Gastroesophageal sphincter (tissue), 4 donors: ENCODE measurements around the gene LYZL2. TPM values are rescaled to one million over a fixed set of nuclear protein-coding genes. Genes with fewer than 3 reads are reported as not detected.
"Not testable (repeated sequence)": the region's sequence is repeated elsewhere in the genome, so short reads cannot be mapped to it uniquely, and the experiment has no call there.

ENCODE experiments used
- ATAC-seq: fragments of 150-250 bp; one replicate; pipeline ENCODE4 v1.9.1; 2016; ENCODE audit warnings: mild to moderate bottlenecking, moderate library complexity
- H3K27ac ChIP-seq, 4 donors: fragments of 200-600 bp; sonication (generic) in 3 of 4; 1 replicate in 3 of 4; 2 replicates in 1 of 4; pipeline ENCODE4 v1.5.1; 2016 to 2019
- H3K27me3 ChIP-seq: fragments of 200-600 bp; sonication (generic); one replicate; pipeline ENCODE4 v1.5.1; 2019
- H3K36me3 ChIP-seq, 2 donors: fragments of 200-600 bp; sonication (generic); one replicate each; pipeline ENCODE4 v1.5.1; 2019; ENCODE audit warnings: control low read depth in 1 of 2
- H3K4me1 ChIP-seq, 3 donors: fragments of 200-600 bp; sonication (generic); 1 replicate in 2 of 3; 2 replicates in 1 of 3; pipeline ENCODE4 v1.5.1; 2016 to 2019; ENCODE audit warnings: control low read depth in 2 of 3
- H3K4me3 ChIP-seq, 2 donors: fragments of 200-600 bp; sonication (generic); one replicate each; pipeline ENCODE4 v1.5.1; 2019; ENCODE audit warnings: mild to moderate bottlenecking in 1 of 2, moderate library complexity in 1 of 2
- H3K9me3 ChIP-seq, 3 donors: fragments of 200-600 bp; sonication (generic); one replicate each; pipeline ENCODE4 v1.5.1; 2017 to 2019; ENCODE audit warnings: control low read depth in 2 of 3
- EP300 ChIP-seq: sonication (generic); formaldehyde crosslinking; IDR thresholded peaks from one replicate; pipeline ENCODE4 v1.6.1; 2017; ENCODE audit warnings: antibody characterized with exemption, mild to moderate bottlenecking
- POLR2A ChIP-seq, 2 donors: fragments of 450-650 bp; IDR thresholded peaks; one replicate each; pipeline ENCODE4 v1.6.1; 2017; ENCODE audit warnings: antibody characterized with exemption in 2 of 2, mild to moderate bottlenecking in 2 of 2, moderate library complexity in 1 of 2
- POLR2AphosphoS5 ChIP-seq: sonication (generic); formaldehyde crosslinking; IDR thresholded peaks from one replicate; pipeline ENCODE4 v1.6.1; 2017; ENCODE audit warnings: antibody characterized with exemption
- WGBS, 2 donors: methylation state at CpG; one replicate each; pipeline ENCODE4 v1.1.5; 2018; ENCODE audit warnings: low coverage in 1 of 2; 5-methylcytosine and 5-hydroxymethylcytosine counted together
- total RNA-seq, 4 donors: library from RNA; depleted of rRNA; stranded (reverse); fragments of >200 nt; gene quantifications; one replicate each; pipeline ENCODE4 v1.1.0, GENCODE V29; 2016
- TF ChIP-seq, protein P1 (sequence below), 4 experiments: fragments of 200-600 bp in 2 of 4; fragments of 450-650 bp in 2 of 4; sonication (generic) in 1 of 4; IDR thresholded peaks; one replicate each; pipeline ENCODE4 v1.5.1; 2017 to 2019; ENCODE audit warnings: antibody characterized with exemption in 4 of 4, mild to moderate bottlenecking in 2 of 4, moderate library complexity in 2 of 4

The LYZL2 gene
- total RNA-seq: not detected

GRCh38 chr10:30629653-30630052 lies at the start of gene LYZL2:
TSS of gene LYZL2 (minus strand) at chr10:30629753. CDS start at chr10:30626915, 2,838 bp downstream.
- TF ChIP-seq POLR2A (IDR thresholded peaks at IDR 0.05) (no peak), POLR2AphosphoS5 (no peak), EP300 (no peak)
- TF ChIP-seq, protein P1, sequence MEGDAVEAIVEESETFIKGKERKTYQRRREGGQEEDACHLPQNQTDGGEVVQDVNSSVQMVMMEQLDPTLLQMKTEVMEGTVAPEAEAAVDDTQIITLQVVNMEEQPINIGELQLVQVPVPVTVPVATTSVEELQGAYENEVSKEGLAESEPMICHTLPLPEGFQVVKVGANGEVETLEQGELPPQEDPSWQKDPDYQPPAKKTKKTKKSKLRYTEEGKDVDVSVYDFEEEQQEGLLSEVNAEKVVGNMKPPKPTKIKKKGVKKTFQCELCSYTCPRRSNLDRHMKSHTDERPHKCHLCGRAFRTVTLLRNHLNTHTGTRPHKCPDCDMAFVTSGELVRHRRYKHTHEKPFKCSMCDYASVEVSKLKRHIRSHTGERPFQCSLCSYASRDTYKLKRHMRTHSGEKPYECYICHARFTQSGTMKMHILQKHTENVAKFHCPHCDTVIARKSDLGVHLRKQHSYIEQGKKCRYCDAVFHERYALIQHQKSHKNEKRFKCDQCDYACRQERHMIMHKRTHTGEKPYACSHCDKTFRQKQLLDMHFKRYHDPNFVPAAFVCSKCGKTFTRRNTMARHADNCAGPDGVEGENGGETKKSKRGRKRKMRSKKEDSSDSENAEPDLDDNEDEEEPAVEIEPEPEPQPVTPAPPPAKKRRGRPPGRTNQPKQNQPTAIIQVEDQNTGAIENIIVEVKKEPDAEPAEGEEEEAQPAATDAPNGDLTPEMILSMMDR (IDR thresholded peaks at IDR 0.05): no peak

GRCh38 chr10:30677616-30678015 lies 48.1 kb upstream of the LYZL2 start:
- not testable (repeated sequence) for ATAC-seq, H3K27ac ChIP-seq, H3K4me3 ChIP-seq, H3K4me1 ChIP-seq, H3K36me3 ChIP-seq
- no CpG with 5 or more reads among the region's 7 CpGs for WGBS, 2 donors
- H3K9me3 ChIP-seq: peaks cover 0 to 11% (median 0%) of the 10 kb centered on the region in 3 donors
- peaks cover 12% of the 10 kb centered on the region for H3K27me3 ChIP-seq

More at GRCh38 chr10:30629653-30630052, at the start of gene LYZL2:
- Histone ChIP-seq H3K36me3 (no peaks in the 10 kb centered on the region), H3K27me3 (no peaks in the 10 kb centered on the region), H3K4me1 (no peaks in the 10 kb centered on the region), H3K27ac (no peak within 1 kb of the TSS), H3K4me3 (no peak within 1 kb of the TSS), H3K9me3 (no peaks in the 10 kb centered on the region)
- ATAC-seq: no peak
- 77 to 84% methylated on average over 4 to 6 of the region's 6 CpGs for WGBS, 2 donors

GRCh38 chr10:30677146-30677545 lies 47.6 kb upstream of the LYZL2 start:
- not testable (repeated sequence) for H3K27ac ChIP-seq, H3K4me3 ChIP-seq, ATAC-seq, H3K4me1 ChIP-seq, H3K36me3 ChIP-seq
- WGBS, 2 donors: 84% methylated on average over 3 of the region's 3 CpGs; no CpG with 5 or more reads in 1 of the 2 donors
- Histone ChIP-seq H3K27me3 (peaks cover 12% of the 10 kb centered on the region), H3K9me3 (peaks cover 0 to 11% (median 0%) of the 10 kb centered on the region in 3 donors)

DNA sequence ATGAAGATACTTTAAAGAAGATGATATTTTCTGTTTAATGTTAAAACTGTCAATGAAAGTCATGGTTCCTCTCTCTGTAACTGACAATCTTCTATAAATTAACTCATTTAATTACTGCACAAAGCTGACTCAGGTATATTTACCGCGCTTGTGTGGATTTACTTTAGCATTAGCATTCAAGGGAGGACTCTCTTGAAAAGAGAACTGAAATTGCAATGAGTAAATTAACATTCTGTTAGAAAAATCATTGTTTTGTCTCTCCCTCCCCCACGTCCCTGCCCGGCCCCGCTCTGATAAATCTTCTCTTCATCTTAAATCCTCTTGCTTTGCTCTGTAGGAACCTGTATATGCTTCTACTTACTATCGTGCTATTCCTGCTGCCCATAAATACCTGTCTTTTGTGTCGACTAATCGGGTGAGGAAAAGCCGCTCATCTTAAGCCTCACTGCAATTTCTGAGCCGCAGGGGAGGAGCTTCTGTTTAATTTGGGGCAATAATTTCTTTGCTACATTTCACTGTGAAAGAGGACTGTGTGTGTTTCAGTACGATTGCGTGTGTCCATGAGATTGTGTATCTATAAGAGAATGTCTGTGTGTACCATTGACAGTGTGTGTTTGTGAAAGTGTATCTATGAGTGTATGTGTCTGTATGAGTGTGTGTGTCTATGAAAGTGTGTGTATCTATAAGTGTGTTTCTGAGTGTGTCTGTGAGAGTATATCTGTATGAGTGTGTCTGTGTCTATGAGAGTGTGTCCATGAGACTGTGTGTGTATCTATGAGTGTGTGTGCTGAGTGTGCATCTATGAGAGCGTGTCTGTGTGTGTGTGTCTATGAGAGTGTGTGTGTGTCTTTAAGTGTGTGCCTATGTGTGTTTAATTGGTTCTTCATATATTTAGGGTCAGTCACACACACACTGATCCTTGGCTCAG lies 46.5 kb upstream of the LYZL2 start:
- no peak overlapping the region for H3K27ac ChIP-seq
- H3K4me3 ChIP-seq: no peak overlapping the region
- 76 to 85% methylated on average over 8 to 12 of the region's 13 CpGs for WGBS, 2 donors
- no peaks in the 10 kb centered on the region for H3K4me1 ChIP-seq
- no peaks in the 10 kb centered on the region for H3K36me3 ChIP-seq
- TF ChIP-seq EP300: no peak
- H3K27me3 ChIP-seq: peaks cover 9% of the 10 kb centered on the region
- ATAC-seq: no peak
- H3K9me3 ChIP-seq: peaks cover 0 to 10% (median 0%) of the 10 kb centered on the region in 3 donors

DNA sequence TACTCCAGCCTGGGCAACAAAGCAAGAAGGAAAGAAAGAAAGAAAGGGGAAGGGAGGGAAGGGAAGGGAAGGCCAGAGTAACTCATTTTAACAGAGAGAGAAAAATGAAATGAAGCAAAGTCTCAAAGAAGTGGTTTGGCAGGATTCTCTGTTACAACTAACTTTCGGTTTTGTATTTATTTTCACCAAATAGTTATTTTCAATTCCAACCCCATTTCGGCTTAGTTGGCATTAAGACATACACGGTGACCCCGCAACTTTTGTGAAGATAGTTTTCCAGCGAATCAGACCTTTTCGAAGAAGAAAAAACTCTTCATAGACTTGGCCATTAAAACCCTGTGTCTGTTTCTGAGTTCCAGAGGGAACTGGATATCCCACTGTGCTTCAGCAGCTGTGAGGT lies 45.2 kb upstream of the LYZL2 start:
- no peaks in the 10 kb centered on the region for H3K9me3 ChIP-seq
- H3K27me3 ChIP-seq: peaks cover 6% of the 10 kb centered on the region
- H3K27ac ChIP-seq: no peak overlapping the region
- TF ChIP-seq POLR2A (IDR thresholded peaks at IDR 0.05) (no peak), POLR2AphosphoS5 (no peak), EP300 (no peak)
- TF ChIP-seq, protein P1 (IDR thresholded peaks at IDR 0.05): no peak
- no peak for ATAC-seq
- H3K4me3 ChIP-seq: no peak overlapping the region
- no peaks in the 10 kb centered on the region for H3K4me1 ChIP-seq
- H3K36me3 ChIP-seq: no peaks in the 10 kb centered on the region
- 76 to 83% methylated on average over 5 to 6 of the region's 6 CpGs for WGBS, 2 donors

GRCh38 chr10:30673262-30673661 lies 43.7 kb upstream of the LYZL2 start:
- ATAC-seq, H3K27ac ChIP-seq, H3K4me3 ChIP-seq, H3K36me3 ChIP-seq, H3K27me3 ChIP-seq, H3K9me3 ChIP-seq, H3K4me1 ChIP-seq: not testable (repeated sequence)
- no CpG with 5 or more reads among the region's 13 CpGs for WGBS, 2 donors

DNA sequence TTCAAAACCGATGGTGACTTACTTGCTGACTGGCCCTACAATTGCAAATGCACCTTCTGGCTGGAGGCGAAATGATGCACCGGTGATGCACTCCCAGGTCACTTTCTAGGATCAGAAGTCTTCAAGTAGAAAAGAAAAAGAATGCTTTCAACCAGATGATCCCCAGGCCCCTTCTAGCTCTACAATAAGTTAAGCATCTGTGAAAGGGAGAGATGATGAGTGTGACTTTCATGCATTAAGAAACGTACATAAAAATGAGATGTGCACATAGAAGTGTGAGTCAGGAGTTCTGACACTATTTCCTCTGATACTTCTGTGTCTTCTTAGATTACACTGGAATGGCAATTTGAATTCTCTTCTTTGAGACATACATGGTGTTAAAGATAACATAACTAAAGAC lies 42.8 kb upstream of the LYZL2 start:
- WGBS, 2 donors: 70 to 94% methylated on average over 3 to 4 of the region's 4 CpGs
- H3K27ac ChIP-seq, H3K4me1 ChIP-seq, ATAC-seq, H3K9me3 ChIP-seq, H3K27me3 ChIP-seq, H3K4me3 ChIP-seq, H3K36me3 ChIP-seq: not testable (repeated sequence)
